Tibial nerve (tissue), 4 donors: ENCODE data around the gene HLA-F. TPM values are rescaled to one million over a fixed set of nuclear protein-coding genes. Genes with fewer than 3 reads are reported as not detected.

Experiments used
- DNase-seq, 2 donors: peaks; one replicate each; pipeline ENCODE4 v3.0.0-alpha.2; 2019; ENCODE audit warnings: low spot score in 2 of 2
- H3K27ac ChIP-seq, 4 donors: fragments of 200-600 bp; sonication (generic) in 3 of 4; one replicate each; pipeline ENCODE4 v1.5.1; 2017 to 2019; ENCODE audit warnings: mild to moderate bottlenecking in 1 of 4
- H3K27me3 ChIP-seq, 2 donors: fragments of 200-600 bp; sonication (generic) in 1 of 2; one replicate each; pipeline versions ENCODE4 v1.5.1 to v1.6.0; 2017 to 2019
- H3K36me3 ChIP-seq, 3 donors: fragments of 200-600 bp; sonication (generic); one replicate each; pipeline ENCODE4 v1.5.1; 2018 to 2019
- H3K4me1 ChIP-seq, 4 donors: fragments of 200-600 bp; sonication (generic) in 3 of 4; one replicate each; pipeline ENCODE4 v1.5.1; 2017 to 2019
- H3K4me3 ChIP-seq, 4 donors: fragments of 200-600 bp; sonication (generic) in 3 of 4; one replicate each; pipeline ENCODE4 v1.5.1; 2017 to 2019; ENCODE audit warnings: mild to moderate bottlenecking in 1 of 4, moderate library complexity in 1 of 4
- H3K9me3 ChIP-seq, 4 donors: fragments of 200-600 bp; sonication (generic) in 3 of 4; one replicate each; pipeline ENCODE4 v1.5.1; 2017 to 2019
- CTCF ChIP-seq, 5 experiments: fragments of 200-600 bp in 3 of 5; fragments of 450-650 bp in 2 of 5; sonication (generic) in 3 of 5; IDR thresholded peaks; one replicate each; pipeline ENCODE4 v1.5.1; 2016 to 2019; ENCODE audit warnings: antibody characterized with exemption in 5 of 5, mild to moderate bottlenecking in 3 of 5, moderate library complexity in 2 of 5
- EP300 ChIP-seq, 2 donors: sonication (generic); formaldehyde crosslinking; IDR thresholded peaks; one replicate each; pipeline ENCODE4 v1.6.1; 2017; ENCODE audit warnings: antibody characterized with exemption in 2 of 2, mild to moderate bottlenecking in 1 of 2
- POLR2A ChIP-seq, 2 donors: fragments of 450-650 bp; IDR thresholded peaks; one replicate each; pipeline ENCODE4 v1.6.1; 2017; ENCODE audit warnings: antibody characterized with exemption in 2 of 2, mild to moderate bottlenecking in 2 of 2, moderate library complexity in 2 of 2
- WGBS, 2 donors: methylation state at CpG; one replicate each; pipeline ENCODE4 v1.1.5; 2018; 5-methylcytosine and 5-hydroxymethylcytosine counted together
- total RNA-seq, 4 donors: library from RNA; depleted of rRNA; stranded (reverse); fragments of >200 nt; gene quantifications; one replicate each; pipeline ENCODE4 v1.1.0, GENCODE V29; 2016

HLA-F gene
- total RNA-seq, 4 donors from 2014 or later = 63.0 to 117 (median 101) TPM

DNA sequence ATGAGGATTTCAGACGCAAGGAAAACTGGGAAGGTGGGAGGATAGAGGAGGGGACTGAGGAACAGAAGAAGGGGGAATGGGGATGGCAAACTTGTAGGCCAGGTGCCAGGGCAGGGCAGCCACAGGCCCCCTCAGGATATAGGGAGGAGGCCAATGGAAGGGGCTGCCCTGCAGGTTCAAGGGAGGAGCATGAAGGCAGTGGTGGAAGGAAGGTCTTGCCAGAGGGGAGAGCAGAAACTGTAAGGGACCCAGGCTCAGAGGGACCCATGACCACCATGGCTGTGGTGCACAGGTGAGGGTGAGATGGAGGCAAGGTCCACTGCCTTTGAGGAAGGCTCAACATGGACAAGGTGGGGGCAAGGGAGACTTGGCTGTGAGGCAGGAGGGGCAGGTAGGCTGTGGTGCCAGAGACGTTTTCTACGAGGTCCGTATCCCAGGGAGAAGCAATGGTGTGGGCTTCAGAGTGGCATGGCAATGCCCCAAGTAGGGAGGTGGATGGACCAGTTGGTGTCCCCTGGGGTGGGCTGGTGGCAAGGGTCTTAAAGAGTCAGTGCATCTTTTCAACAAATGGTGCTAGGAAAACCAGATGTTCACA lies 22.7 kb downstream of the HLA-F start:
- Histone ChIP-seq H3K4me1 (peaks cover 0 to 21% (median 11%) of the 10 kb centered on the region in 4 donors), H3K27me3 (no peaks in the 10 kb centered on the region), H3K9me3 (no peaks in the 10 kb centered on the region), H3K36me3 (peaks cover 0 to 24% (median 0%) of the 10 kb centered on the region in 3 donors), H3K27ac (no peak overlapping the region), H3K4me3 (no peak overlapping the region)
- WGBS, 2 donors = 82 to 94% methylated on average over 4 of the region's 4 CpGs
- DNase-seq = no peak
- TF ChIP-seq POLR2A (IDR thresholded peaks at IDR 0.05) (no peak), EP300 (IDR thresholded peaks at IDR 0.05) (no peak), CTCF (IDR thresholded peaks at IDR 0.05) (no peak)

GRCh38 chr6:29746846-29747687 lies 23.8 kb downstream of the HLA-F start:
- 78 to 89% methylated on average over 16 of the region's 16 CpGs for WGBS, 2 donors
- TF ChIP-seq CTCF (IDR thresholded peaks at IDR 0.05) (no peak), EP300 (IDR thresholded peaks at IDR 0.05) (no peak), POLR2A (IDR thresholded peaks at IDR 0.05) (no peak)
- H3K27ac ChIP-seq = no peak overlapping the region
- no peaks in the 10 kb centered on the region for H3K9me3 ChIP-seq
- peaks cover 0 to 24% (median 0%) of the 10 kb centered on the region in 3 donors for H3K36me3 ChIP-seq
- peaks cover 0 to 31% (median 14%) of the 10 kb centered on the region in 4 donors for H3K4me1 ChIP-seq
- DNase-seq = no peak
- no peaks in the 10 kb centered on the region for H3K27me3 ChIP-seq
- no peak overlapping the region for H3K4me3 ChIP-seq

- no peaks in the 10 kb centered on the region for H3K9me3 ChIP-seq
- no peak overlapping the region for H3K27ac ChIP-seq
- TF ChIP-seq POLR2A (IDR thresholded peaks at IDR 0.05) (no peak), CTCF (IDR thresholded peaks at IDR 0.05) (no peak), EP300 (IDR thresholded peaks at IDR 0.05) (no peak)
- peaks cover 0 to 24% (median 0%) of the 10 kb centered on the region in 3 donors for H3K36me3 ChIP-seq
- no peak for DNase-seq
- WGBS, 2 donors = 79 to 81% methylated on average over 8 of the region's 8 CpGs
- H3K27me3 ChIP-seq = no peaks in the 10 kb centered on the region
- peak overlapping the region; percentile 68 to 91 (median 75) for H3K4me3 ChIP-seq
- H3K4me1 ChIP-seq = peaks cover 0 to 33% (median 15%) of the 10 kb centered on the region in 4 donors
Observed at GRCh38 chr6:29747688-29748250, 24.5 kb downstream of the HLA-F start.

DNA sequence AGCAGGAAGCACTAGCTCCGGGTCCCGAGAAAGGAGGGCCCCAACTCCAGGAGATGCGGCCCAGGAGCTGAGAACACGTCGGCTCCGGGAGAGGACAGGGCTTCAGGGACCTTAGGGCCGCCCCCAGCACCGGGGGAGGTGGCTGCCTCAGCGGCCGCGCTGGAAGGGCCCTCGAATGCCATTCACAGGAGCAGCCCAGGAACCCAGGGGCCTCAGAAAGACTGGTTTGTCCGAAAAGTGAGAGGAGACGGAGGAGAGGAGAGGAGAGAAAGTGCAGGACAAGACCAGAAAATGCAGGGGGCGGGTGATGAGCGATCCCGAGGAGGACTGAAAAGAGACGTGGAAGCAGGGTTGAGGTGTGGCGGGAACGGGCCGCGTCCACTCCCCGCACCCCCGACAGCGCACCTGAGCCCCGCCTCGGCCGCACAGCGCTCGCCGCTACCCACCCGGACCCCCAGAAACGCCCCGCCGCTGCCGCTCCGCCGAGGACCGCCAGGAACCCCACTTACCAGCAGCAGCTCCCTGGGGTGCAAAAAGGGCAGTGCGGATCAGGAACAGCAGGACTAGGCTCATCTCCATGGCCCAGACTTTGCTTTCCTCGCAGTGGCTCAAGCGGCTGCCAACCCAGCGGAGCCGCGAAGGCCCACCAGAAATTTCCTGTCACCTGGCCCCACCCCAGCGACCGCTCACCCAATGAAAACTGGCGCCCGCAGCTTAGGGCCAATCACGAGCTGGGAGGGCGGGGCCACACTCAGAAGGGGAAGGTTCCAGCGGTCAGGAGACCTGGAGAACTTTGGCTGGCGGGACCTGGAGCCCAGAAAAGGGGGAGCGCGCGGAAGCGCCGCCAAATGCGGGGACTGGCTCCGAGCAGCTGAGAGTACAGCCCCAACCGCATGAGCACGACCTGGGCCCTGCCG lies 25.4 kb downstream of the HLA-F start:
- peak; percentile 95 for DNase-seq
- WGBS, 2 donors = 0 to 1% methylated on average over 41 to 50 of the region's 63 CpGs
- Histone ChIP-seq H3K27me3 (no peaks in the 10 kb centered on the region), H3K36me3 (peaks cover 0 to 16% (median 0%) of the 10 kb centered on the region in 3 donors), H3K9me3 (no peaks in the 10 kb centered on the region), H3K4me1 (peaks cover 0 to 37% (median 18%) of the 10 kb centered on the region in 4 donors), H3K27ac (peak overlapping the region; percentile 37 to 83 (median 47)), H3K4me3 (peak overlapping the region; percentile 68 to 91 (median 75))
- TF ChIP-seq CTCF (IDR thresholded peaks at IDR 0.05) (peak in 1 of 5 experiments; percentile 28), POLR2A (IDR thresholded peaks at IDR 0.05) (peak in 1 of 2 donors; percentile 59), EP300 (IDR thresholded peaks at IDR 0.05) (peak; percentile 43 to 74)
